ENCODE results near the gene ADGRD2.

DNA sequence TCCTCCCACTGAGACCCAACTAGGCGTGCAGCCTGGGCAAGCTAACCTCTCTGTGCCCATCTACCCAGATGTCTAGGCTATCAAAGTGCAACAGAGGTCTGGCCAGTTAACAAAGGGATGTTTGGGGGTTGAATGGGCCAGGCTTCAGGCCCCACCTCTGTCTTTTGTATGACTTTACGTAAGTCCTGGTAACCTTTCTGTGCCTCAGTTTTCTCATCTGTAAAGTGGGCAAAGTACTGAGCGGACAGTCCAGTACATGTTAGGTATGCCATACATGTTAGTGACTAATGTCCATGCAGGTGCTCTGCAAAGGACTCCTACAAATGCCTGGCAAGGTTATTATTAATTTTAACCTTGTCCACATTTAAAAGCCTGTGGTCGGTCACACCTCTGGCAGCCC lies 43.0 kb downstream of the ADGRD2 start:
- TF ChIP-seq HDAC2 (IDR thresholded peaks at IDR 0.05) (no peak), POLR2A (conservative IDR thresholded peaks at IDR 0.05) (no peak), KLF1 (tag; IDR thresholded peaks at IDR 0.05) (no peak), CTCF (IDR thresholded peaks at IDR 0.05 in 2 of 3, conservative IDR thresholded peaks at IDR 0.05 in 1 of 3; ENCODE audit: insufficient read depth in 2 of 3, low read depth in 1 of 3, low read length in 3 of 3) (no peak), SREBF1 (IDR thresholded peaks at IDR 0.05; ENCODE audit: borderline replicate concordance, low read depth, low read length) (no peak), HMGN3 (IDR thresholded peaks at IDR 0.05; ENCODE audit: borderline replicate concordance, extremely low read depth, insufficient read length, low read depth, low read length) (no peak), KDM4B (IDR thresholded peaks at IDR 0.05; ENCODE audit: borderline replicate concordance in 2 of 2, low read depth in 1 of 2) (no peak), POLR2AphosphoS5 (IDR thresholded peaks at IDR 0.05; ENCODE audit: control insufficient read depth, insufficient read depth, low read depth, low read length) (no peak), CLOCK (CRISPR knock-in tag; IDR thresholded peaks at IDR 0.05; ENCODE audit: borderline replicate concordance) (no peak), SNRNP70 (optimal IDR thresholded peaks at IDR 0.05; ENCODE audit: low read depth, low read length) (no peak), ELF4 (CRISPR knock-in tag; IDR thresholded peaks at IDR 0.05) (no peak), MAX (CRISPR knock-in tag; IDR thresholded peaks at IDR 0.05) (no peak), BRD4 (IDR thresholded peaks at IDR 0.05) (no peak)
- TF ChIP-seq, protein P1, sequence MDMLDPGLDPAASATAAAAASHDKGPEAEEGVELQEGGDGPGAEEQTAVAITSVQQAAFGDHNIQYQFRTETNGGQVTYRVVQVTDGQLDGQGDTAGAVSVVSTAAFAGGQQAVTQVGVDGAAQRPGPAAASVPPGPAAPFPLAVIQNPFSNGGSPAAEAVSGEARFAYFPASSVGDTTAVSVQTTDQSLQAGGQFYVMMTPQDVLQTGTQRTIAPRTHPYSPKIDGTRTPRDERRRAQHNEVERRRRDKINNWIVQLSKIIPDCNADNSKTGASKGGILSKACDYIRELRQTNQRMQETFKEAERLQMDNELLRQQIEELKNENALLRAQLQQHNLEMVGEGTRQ (CRISPR knock-in tag; IDR thresholded peaks at IDR 0.05) = no peak

Measured in K562 (cell line).